NK-92 treated with Interleukin-12 subunit alpha and Interleukin-12 subunit beta, amount 100 ng/mL, for 24 hours (cell line): Measurements from ENCODE around the gene CLCN2.
A peak's percentile ranks its signal among the peaks of the same experiment; 100 is the strongest.

Source experiments
- DNase-seq: peaks from one replicate; lab custom pipeline; 2025; lab: John Stamatoyannopoulos, UW

Gene CLCN2

GRCh38 chr3:184380627-184381260 lies 19.3 kb upstream of the CLCN2 start:
- DNase-seq: no peak

GRCh38 chr3:184380185-184380626 lies 18.8 kb upstream of the CLCN2 start:
- no peak for DNase-seq

DNA sequence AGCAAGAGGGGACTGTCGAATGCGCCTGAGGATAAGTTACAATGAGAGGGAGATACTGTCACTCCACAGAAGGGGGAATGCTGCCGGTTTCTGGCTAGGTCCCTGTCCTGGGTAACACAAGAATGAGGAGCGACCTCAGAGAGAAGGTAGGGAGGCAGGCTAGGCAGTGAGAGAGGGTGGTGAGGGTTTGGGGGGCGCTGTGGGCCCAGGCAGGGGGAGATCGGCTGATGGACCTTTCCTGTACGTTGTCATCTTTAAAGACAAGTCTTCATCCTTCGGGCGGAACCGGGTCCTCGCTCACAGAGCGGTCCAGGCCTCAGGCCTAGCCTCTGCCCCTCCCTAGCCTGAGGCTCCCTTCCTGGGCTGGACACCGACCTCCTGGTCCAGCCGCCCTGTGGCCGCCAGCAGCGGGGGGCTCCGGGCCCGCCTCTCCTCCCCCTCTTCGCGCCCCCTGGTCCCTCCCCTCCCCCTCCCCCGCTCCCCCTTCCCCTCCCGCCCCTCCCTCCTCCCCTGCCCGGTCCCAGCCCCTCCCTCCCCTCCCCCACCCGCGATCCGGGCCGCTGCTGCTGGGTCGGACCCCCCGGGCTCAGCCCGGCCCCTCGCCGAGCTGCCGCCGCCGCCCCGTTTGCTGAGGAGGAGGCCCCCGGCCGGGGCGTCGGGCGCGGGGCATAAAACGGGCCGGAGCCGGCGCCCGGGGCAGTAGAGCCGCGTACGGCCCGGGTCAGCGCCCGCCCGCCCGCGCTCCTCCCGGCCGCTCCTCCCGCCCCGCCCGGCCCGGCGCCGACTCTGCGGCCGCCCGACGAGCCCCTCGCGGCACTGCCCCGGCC lies 18.2 kb upstream of the CLCN2 start, which contains the start of gene CHRD:
CHRD (plus strand) TSS at position 697 of the 827 bp plus-strand sequence. CDS start 265 bp downstream, outside the sequence.
- no peak for DNase-seq

GRCh38 chr3:184378651-184379357 lies 17.4 kb upstream of the CLCN2 start:
- DNase-seq: no peak

DNA sequence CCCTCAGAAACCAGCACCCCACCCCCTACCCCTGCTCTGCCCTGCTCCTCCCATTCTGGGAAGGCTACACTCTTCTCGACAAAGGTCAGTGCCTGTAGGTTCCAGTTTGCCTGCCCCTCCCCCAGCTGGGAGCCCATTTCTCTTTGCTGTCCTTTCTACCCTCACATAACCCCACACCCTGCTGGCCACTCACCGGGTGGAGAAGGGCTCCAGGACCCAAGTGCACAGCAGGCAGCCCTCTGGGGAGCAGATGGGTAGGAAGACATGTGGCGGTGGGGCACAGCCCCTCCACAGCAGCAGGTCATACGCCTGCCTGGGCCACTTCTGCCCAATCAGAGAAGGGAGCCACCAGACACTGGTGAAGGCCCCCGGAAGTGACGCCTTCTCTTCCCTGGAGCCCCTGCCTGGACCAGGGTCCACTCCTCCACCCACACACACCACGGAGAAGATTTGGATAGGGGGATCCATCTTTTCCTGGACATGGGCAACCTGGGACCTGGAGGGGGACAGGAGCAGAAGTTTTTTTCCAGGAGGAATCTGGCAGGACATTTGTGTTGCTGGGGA lies 16.6 kb upstream of the CLCN2 start, which contains the start of gene THPO:
THPO (minus strand) TSS at position 326 of the 564 bp plus-strand sequence. CDS start 1,948 bp downstream, outside the sequence.
- peak; percentile 68 for DNase-seq

DNA sequence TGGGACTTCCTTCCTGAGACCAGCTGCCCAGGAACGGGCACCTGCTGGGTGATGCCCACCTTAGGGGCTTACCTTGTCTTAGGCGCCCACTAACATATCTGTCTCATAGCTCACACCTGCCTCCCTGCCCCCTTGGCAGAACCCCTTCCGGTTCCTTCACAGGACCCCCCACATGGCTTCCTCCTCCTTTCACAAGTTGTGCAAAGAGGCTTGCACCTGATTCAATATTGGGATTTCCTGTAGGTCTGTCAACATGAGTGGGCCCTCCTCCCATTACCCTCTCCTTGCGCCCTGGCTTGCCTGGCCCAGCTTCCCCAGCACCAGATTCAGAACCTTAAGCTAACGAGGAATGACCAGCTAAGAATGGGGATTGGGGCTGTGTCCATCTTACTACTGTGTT lies 16.0 kb upstream of the CLCN2 start:
- DNase-seq: no peak

- no peak for DNase-seq
Observed at GRCh38 chr3:184375747-184376461, 14.5 kb upstream of the CLCN2 start.

GRCh38 chr3:184373422-184373821 lies 12.0 kb upstream of the CLCN2 start:
- DNase-seq: no peak

- DNase-seq: no peak
Observed at GRCh38 chr3:184372911-184373310, 11.5 kb upstream of the CLCN2 start.

GRCh38 chr3:184372296-184372821 lies 11.0 kb upstream of the CLCN2 start:
- DNase-seq: no peak

DNA sequence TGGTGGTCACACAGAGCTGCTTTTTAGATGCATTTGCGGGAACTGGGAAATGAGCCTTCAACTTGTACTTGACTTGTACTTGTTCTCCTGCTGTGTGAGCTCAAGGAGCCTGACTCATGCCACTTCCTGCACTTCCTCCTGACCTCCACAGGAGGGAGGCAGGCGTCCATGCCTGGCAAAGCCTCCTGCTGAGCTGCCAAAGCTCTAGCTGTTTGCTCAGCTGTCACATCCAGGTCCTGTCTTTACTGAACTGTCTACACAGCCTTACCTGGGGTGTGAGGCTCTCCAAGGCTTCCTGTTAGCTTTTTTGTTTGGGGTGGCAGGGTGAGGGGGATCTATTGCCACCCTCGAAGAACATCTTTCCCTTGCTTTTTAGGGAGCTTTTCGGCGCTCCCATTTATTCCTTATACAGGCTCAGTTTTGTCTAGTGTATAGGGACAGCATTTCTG lies 10.2 kb upstream of the CLCN2 start:
- DNase-seq: peak; percentile 56

DNA sequence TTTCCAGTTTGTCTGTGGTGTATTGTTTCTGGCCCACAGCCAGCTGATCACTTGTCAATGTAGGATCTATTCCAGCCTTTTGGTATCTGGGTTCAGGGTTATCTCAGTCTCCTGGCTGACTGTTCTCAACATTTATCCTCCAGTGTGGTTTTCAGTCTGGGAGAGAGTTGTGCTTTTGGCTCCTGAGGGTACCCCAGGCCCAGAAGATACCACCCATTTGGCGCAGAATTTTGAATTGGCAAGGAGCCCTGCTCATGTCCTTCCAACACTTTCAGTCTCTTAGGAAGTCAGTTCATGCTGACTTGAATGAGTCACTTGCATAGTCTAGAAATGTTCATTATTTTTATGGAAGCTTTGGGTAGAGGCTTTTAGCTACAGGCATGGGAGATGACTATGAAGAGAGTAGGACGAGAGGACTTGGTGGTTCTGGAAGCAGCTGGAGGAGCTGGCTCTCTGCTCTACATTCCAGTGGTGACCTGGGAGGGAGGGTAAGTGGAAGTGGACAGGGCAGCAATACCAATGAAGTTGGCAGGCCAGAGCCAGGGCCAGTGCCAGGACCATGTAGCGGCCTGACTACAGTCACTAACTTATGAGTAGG lies 7.3 kb upstream of the CLCN2 start:
- DNase-seq: no peak

DNA sequence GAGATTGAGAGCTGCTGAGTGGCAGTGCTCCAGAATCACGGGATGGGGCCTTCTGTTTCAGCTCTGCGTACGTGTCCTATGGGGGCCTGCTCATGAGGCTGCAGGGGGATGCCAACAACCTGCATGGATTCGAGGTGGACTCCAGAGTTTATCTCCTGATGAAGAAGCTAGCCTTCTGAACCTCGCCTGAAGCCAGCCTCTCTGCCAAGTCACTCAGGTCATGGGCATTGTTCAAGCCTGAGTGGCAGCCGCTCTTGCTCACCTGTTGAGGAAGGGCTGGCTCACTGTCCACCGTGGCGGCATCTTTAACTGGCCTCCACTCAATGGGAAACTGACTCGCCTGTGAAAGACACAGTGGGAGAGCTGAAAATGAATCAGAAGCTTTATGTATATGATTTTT lies 6.7 kb upstream of the CLCN2 start:
- DNase-seq: no peak

GRCh38 chr3:184366619-184367289 lies 5.3 kb upstream of the CLCN2 start:
- DNase-seq: no peak

GRCh38 chr3:184362668-184363546 lies 1.5 kb upstream of the CLCN2 start:
- peak; percentile 97 for DNase-seq

DNA sequence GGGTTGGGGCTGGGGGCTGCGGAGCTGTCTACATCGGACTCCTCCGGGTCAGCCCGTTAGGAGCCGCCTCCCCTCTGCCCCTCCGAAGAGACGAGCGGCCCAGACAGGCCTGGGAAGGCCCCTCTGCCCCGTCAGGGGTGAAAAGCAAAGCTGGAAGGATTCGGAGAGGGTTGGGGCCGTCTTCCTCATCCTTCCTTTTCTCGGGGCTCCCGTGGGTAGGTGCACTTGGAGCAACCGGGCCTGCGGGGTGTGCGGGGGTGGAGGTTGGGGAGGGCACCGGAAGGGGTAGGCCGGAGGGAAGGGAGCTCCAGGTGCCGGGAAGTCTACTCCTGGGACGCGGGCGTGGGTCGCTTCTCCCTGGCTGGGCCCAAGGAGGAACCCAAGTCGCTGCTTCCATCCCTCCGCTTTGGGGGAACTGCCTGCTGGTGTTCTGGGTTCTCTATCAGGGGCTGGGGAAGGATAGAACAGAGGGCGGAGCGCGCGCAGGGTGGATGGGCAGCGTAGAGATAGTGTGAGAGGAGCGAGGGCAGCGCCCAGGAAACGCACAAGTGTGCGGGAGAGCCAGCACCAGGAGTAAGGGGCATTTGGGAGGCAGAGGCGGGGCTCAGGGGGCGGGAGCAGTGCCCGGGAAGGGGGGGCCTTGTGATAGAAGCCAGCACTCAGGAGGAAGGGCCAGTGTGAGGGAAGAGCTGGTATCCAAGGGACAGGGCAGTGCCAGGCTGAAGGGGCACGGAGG lies 695 bp upstream of the CLCN2 start:
- DNase-seq: peak; percentile 36

GRCh38 chr3:184360929-184361531 lies 375 bp downstream of the CLCN2 start:
- no peak for DNase-seq
